Measurements from ENCODE around the gene CMC1.
A peak's percentile ranks its signal among the peaks of the same experiment; 100 is the strongest.
"Not testable (repeated sequence)": the region's sequence is repeated elsewhere in the genome, so short reads cannot be mapped to it uniquely, and the experiment has no call there.

The CMC1 gene

DNA sequence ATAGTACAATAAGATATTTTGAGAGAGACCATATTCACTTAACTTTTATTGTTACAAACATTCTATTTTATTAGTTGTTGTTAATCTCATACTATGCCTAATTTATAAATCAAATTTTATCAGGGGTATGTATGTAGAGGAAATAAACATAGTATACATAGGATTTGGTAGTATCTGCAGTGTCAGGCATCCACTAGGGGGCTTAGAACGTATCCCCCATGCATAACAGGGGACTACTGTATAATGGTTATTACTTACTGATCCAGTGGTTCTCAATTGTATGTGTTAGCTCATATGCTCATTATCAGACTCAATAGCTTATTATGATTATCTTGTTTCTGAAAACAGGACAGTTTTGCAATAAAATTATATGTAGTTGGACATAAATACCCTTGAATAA lies 27.6 kb downstream of the CMC1 start:
- no peaks in the 10 kb centered on the region for H3K27me3 Mint-ChIP-seq
- no peak overlapping the region for H3K4me3 Mint-ChIP-seq
- H3K4me1 Mint-ChIP-seq (ENCODE audit: low read depth): peaks cover 12% of the 10 kb centered on the region
- H3K9me3 Mint-ChIP-seq (ENCODE audit: low read depth): peaks cover 13% of the 10 kb centered on the region
- no peak overlapping the region for H3K27ac Mint-ChIP-seq
- peaks cover 37% of the 10 kb centered on the region for H3K36me3 Mint-ChIP-seq

GRCh38 chr3:28269884-28270283 lies 28.5 kb downstream of the CMC1 start:
- Mint-ChIP-seq H3K9me3 (ENCODE audit: low read depth) (peaks cover 14% of the 10 kb centered on the region), H3K36me3 (peaks cover 38% of the 10 kb centered on the region), H3K4me1 (ENCODE audit: low read depth) (peaks cover 12% of the 10 kb centered on the region)
- not testable (repeated sequence) for H3K27me3 Mint-ChIP-seq, H3K4me3 Mint-ChIP-seq, H3K27ac Mint-ChIP-seq

GRCh38 chr3:28273837-28274236 lies 32.4 kb downstream of the CMC1 start:
- no peak overlapping the region for H3K27ac Mint-ChIP-seq
- H3K27me3 Mint-ChIP-seq: no peaks in the 10 kb centered on the region
- H3K9me3 Mint-ChIP-seq (ENCODE audit: low read depth): peaks cover 14% of the 10 kb centered on the region
- no peak overlapping the region for H3K4me3 Mint-ChIP-seq
- H3K4me1 Mint-ChIP-seq (ENCODE audit: low read depth): peaks cover 12% of the 10 kb centered on the region
- peaks cover 42% of the 10 kb centered on the region for H3K36me3 Mint-ChIP-seq

DNA sequence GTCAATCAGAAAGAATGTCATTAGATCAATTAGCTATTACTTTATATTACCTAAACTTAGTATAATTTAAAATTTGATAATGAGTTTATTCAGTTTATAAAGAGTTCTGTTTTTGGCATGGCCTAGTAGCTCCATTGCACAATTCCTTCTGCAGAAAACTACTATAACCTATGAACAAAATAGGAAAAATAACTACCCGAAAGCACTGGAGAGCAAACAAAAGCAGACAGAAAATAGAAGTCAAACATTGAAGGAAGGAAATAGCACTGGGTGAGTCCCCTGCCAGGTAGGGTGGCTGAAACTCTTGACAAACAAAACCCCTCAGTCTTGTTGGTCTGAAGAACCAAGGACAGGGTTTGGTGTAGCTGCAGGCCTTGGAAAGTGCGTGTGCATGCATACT lies 37.5 kb downstream of the CMC1 start:
- Mint-ChIP-seq H3K4me3 (no peak overlapping the region), H3K27me3 (no peaks in the 10 kb centered on the region), H3K27ac (no peak overlapping the region), H3K4me1 (ENCODE audit: low read depth) (no peaks in the 10 kb centered on the region), H3K36me3 (peaks cover 14% of the 10 kb centered on the region), H3K9me3 (ENCODE audit: low read depth) (peaks cover 1% of the 10 kb centered on the region)

GRCh38 chr3:28279770-28280169 lies 38.4 kb downstream of the CMC1 start:
- H3K36me3 Mint-ChIP-seq: peaks cover 8% of the 10 kb centered on the region
- H3K27ac Mint-ChIP-seq: no peak overlapping the region
- no peaks in the 10 kb centered on the region for H3K9me3 Mint-ChIP-seq (ENCODE audit: low read depth)
- H3K4me1 Mint-ChIP-seq (ENCODE audit: low read depth): no peaks in the 10 kb centered on the region
- no peak overlapping the region for H3K4me3 Mint-ChIP-seq
- no peaks in the 10 kb centered on the region for H3K27me3 Mint-ChIP-seq

GRCh38 chr3:28280781-28281180 lies 39.4 kb downstream of the CMC1 start:
- Mint-ChIP-seq H3K36me3 (peaks cover 5% of the 10 kb centered on the region), H3K4me3 (no peak overlapping the region), H3K4me1 (ENCODE audit: low read depth) (peaks cover 5% of the 10 kb centered on the region), H3K9me3 (ENCODE audit: low read depth) (no peaks in the 10 kb centered on the region), H3K27ac (no peak overlapping the region), H3K27me3 (no peaks in the 10 kb centered on the region)

GRCh38 chr3:28286595-28286994 lies 45.2 kb downstream of the CMC1 start:
- Mint-ChIP-seq H3K4me3 (no peak overlapping the region), H3K4me1 (ENCODE audit: low read depth) (peaks cover 15% of the 10 kb centered on the region), H3K27ac (no peak overlapping the region), H3K9me3 (ENCODE audit: low read depth) (no peaks in the 10 kb centered on the region), H3K27me3 (no peaks in the 10 kb centered on the region), H3K36me3 (peaks cover 6% of the 10 kb centered on the region)

DNA sequence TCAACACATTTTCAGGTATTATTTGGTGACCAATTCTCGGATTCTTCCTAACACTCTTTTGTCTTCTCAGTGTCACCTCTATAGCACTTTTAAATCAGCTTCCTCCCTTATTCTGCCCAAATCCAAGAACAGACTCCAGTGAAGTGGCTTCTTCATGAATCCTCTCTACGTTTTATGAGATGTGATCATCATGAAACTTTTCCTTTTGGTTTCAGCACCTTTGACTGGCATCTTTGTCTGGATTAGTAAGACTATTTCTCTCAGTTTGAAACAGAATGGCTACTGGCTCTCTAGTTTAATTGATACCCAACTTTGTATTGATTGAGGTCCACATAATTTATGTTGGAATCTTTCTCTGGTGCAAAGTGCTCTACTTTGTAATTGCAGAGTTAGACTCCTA lies 45.6 kb downstream of the CMC1 start:
- H3K4me1 Mint-ChIP-seq (ENCODE audit: low read depth): peaks cover 15% of the 10 kb centered on the region
- H3K36me3 Mint-ChIP-seq: peaks cover 6% of the 10 kb centered on the region
- no peaks in the 10 kb centered on the region for H3K27me3 Mint-ChIP-seq
- H3K27ac Mint-ChIP-seq: peak overlapping the region; percentile 54
- H3K9me3 Mint-ChIP-seq (ENCODE audit: low read depth): no peaks in the 10 kb centered on the region
- H3K4me3 Mint-ChIP-seq: no peak overlapping the region

GRCh38 chr3:28290863-28291300 lies 49.5 kb downstream of the CMC1 start:
- no peaks in the 10 kb centered on the region for H3K9me3 Mint-ChIP-seq (ENCODE audit: low read depth)
- H3K27ac Mint-ChIP-seq: no peak overlapping the region
- H3K36me3 Mint-ChIP-seq: peaks cover 13% of the 10 kb centered on the region
- H3K4me1 Mint-ChIP-seq (ENCODE audit: low read depth): peaks cover 26% of the 10 kb centered on the region
- H3K4me3 Mint-ChIP-seq: no peak overlapping the region
- H3K27me3 Mint-ChIP-seq: no peaks in the 10 kb centered on the region

GRCh38 chr3:28291577-28291976 lies 50.2 kb downstream of the CMC1 start:
- no peak overlapping the region for H3K27ac Mint-ChIP-seq
- H3K27me3 Mint-ChIP-seq: no peaks in the 10 kb centered on the region
- peaks cover 24% of the 10 kb centered on the region for H3K4me1 Mint-ChIP-seq (ENCODE audit: low read depth)
- H3K9me3 Mint-ChIP-seq (ENCODE audit: low read depth): no peaks in the 10 kb centered on the region
- no peak overlapping the region for H3K4me3 Mint-ChIP-seq
- peaks cover 13% of the 10 kb centered on the region for H3K36me3 Mint-ChIP-seq

DNA sequence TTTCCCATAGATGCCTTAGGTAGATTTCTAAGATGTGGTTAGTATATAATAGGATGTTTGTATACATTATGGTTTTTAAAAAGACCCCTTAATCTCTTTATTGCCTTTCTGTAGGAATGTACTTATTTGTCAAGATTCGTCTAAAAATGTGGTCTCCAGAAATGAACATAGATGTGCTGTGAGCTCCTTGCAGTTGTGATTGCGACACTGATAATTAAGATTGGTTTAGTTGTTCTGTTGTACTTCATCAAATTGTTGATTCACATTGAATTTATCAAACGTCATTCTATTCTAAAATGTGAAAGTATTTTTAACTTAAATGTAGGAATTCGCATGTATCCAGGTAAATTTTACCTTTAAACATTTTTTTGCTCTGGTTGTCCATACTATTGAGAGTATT lies 51.2 kb downstream of the CMC1 start:
- peaks cover 22% of the 10 kb centered on the region for H3K4me1 Mint-ChIP-seq (ENCODE audit: low read depth)
- no peaks in the 10 kb centered on the region for H3K27me3 Mint-ChIP-seq
- no peak overlapping the region for H3K4me3 Mint-ChIP-seq
- H3K36me3 Mint-ChIP-seq: peaks cover 13% of the 10 kb centered on the region
- no peaks in the 10 kb centered on the region for H3K9me3 Mint-ChIP-seq (ENCODE audit: low read depth)
- H3K27ac Mint-ChIP-seq: no peak overlapping the region

- H3K27ac Mint-ChIP-seq: no peak overlapping the region
Observed at GRCh38 chr3:28294667-28295413, 53.4 kb downstream of the CMC1 start.

GRCh38 chr3:28295898-28296490 lies 54.6 kb downstream of the CMC1 start:
- H3K4me3 Mint-ChIP-seq: no peak overlapping the region
- peaks cover 20% of the 10 kb centered on the region for H3K4me1 Mint-ChIP-seq (ENCODE audit: low read depth)
- H3K27ac Mint-ChIP-seq: no peak overlapping the region
- peaks cover 9% of the 10 kb centered on the region for H3K36me3 Mint-ChIP-seq
- no peaks in the 10 kb centered on the region for H3K9me3 Mint-ChIP-seq (ENCODE audit: low read depth)
- no peaks in the 10 kb centered on the region for H3K27me3 Mint-ChIP-seq

More at GRCh38 chr3:28294667-28295413, 53.4 kb downstream of the CMC1 start:
- peaks cover 22% of the 10 kb centered on the region for H3K4me1 Mint-ChIP-seq (ENCODE audit: low read depth)
- peaks cover 13% of the 10 kb centered on the region for H3K36me3 Mint-ChIP-seq
- no peak overlapping the region for H3K4me3 Mint-ChIP-seq
- H3K9me3 Mint-ChIP-seq (ENCODE audit: low read depth): no peaks in the 10 kb centered on the region
- H3K27me3 Mint-ChIP-seq: no peaks in the 10 kb centered on the region

DNA sequence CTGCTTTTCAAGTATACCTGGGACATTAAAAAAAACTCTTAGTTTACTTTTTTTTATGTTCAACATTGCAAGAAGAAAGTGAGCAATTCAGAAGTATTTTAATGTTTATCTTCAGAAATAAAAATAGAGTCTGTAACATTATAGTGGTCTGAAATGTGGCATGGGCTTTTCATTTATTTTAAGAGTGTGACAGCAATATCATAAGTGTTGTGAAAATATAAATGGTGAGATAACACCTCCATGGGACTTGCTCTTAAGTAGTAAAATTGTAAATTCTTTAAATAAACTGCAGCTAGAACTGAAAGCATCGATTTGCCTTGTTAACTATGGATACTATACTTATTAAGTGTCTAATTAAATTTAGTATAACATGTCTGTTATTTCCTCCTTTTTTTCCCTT lies 58.3 kb downstream of the CMC1 start:
- Mint-ChIP-seq H3K9me3 (ENCODE audit: low read depth) (no peaks in the 10 kb centered on the region), H3K27me3 (no peaks in the 10 kb centered on the region), H3K36me3 (peaks cover 4% of the 10 kb centered on the region), H3K4me1 (ENCODE audit: low read depth) (peaks cover 15% of the 10 kb centered on the region), H3K27ac (no peak overlapping the region), H3K4me3 (no peak overlapping the region)

GRCh38 chr3:28300345-28300962 lies 59.0 kb downstream of the CMC1 start:
- Mint-ChIP-seq H3K9me3 (ENCODE audit: low read depth) (no peaks in the 10 kb centered on the region), H3K27me3 (no peaks in the 10 kb centered on the region), H3K27ac (no peak overlapping the region), H3K4me1 (ENCODE audit: low read depth) (peaks cover 9% of the 10 kb centered on the region), H3K4me3 (no peak overlapping the region), H3K36me3 (peaks cover 5% of the 10 kb centered on the region)

Measured in activated naive CD8-positive, alpha-beta T cell (primary cell).